DND-41 (cell line): Measurements from ENCODE around the gene RAD54L.

ENCODE experiments used
- CTCF ChIP-seq: IDR thresholded peaks from 2 replicates; pipeline ENCODE4 v1.5.1; 2012; ENCODE audit warnings: borderline replicate concordance, low read length, moderate library complexity, mild to moderate bottlenecking; ENCODE audit not compliant: poor library complexity, severe bottlenecking; ENCODE audit errors: extremely low read depth
- EZH2 ChIP-seq: IDR thresholded peaks from 3 replicates; pipeline ENCODE4 v1.6.1; 2012; ENCODE audit warnings: borderline replicate concordance, low read depth, mild to moderate bottlenecking, moderate library complexity, low read length, inconsistent platforms; ENCODE audit not compliant: severe bottlenecking

GRCh38 chr1:46244656-46245371 lies 2.7 kb upstream of the RAD54L start:
- peak; percentile 57 for TF ChIP-seq CTCF
- no peak for TF ChIP-seq EZH2
